Activated T-helper 1 cell treated with anti-CD3 and anti-CD28 coated beads, Interleukin-12 subunit alpha, Interleukin-12 subunit beta, Interleukin-2, Interleukin-4 antibody, amounts not matched to agents 30 ng/mL and 10 ng/mL and 1 ng/mL, durations not matched to agents 14 hours and 24 hours and 36 hours (primary cell): Measurements from ENCODE around the gene VASH1. TPM values are rescaled to one million over a fixed set of nuclear protein-coding genes. Genes with fewer than 3 reads are reported as not detected.
A peak's percentile ranks its signal among the peaks of the same experiment; 100 is the strongest.

Experiments used
- DNase-seq: peaks from one replicate; pipeline ENCODE4 v3.0.0; 2021; ENCODE audit warnings: low spot score
- H3K27ac Mint-ChIP-seq: one replicate; pipeline ENCODE4 v1.8.0; 2021; ENCODE audit warnings: mild to moderate bottlenecking, mixed read lengths
- H3K27me3 Mint-ChIP-seq: one replicate; pipeline ENCODE4 v1.8.0; 2022; ENCODE audit warnings: mild to moderate bottlenecking, moderate library complexity, mixed read lengths; ENCODE audit not compliant: insufficient read depth
- H3K36me3 Mint-ChIP-seq: one replicate; pipeline ENCODE4 v1.8.0; 2021; ENCODE audit warnings: low read depth, mixed read lengths
- H3K4me1 Mint-ChIP-seq: one replicate; pipeline ENCODE4 v1.8.0; 2021; ENCODE audit warnings: low read depth, mixed read lengths
- H3K4me3 Mint-ChIP-seq: one replicate; pipeline ENCODE4 v1.8.0; 2021; ENCODE audit warnings: mild to moderate bottlenecking, moderate library complexity, mixed read lengths
- H3K9me3 Mint-ChIP-seq: one replicate; pipeline ENCODE4 v1.8.0; 2021; ENCODE audit warnings: mixed read lengths
- intact Hi-C: fragments of 100-400 bp; cut with micrococcal nuclease; formaldehyde crosslinking; loops from one replicate; pipeline ENCODE4 v1.15.1; 2024
- total RNA-seq: library from RNA; stranded (reverse); gene quantifications from 2 replicates; pipeline ENCODE4 v1.2.3, GENCODE V29; 2022

Gene VASH1
- total RNA-seq, 1 donor from 2014 or later = 6.1 TPM

- H3K36me3 Mint-ChIP-seq = peaks cover 18% of the 10 kb centered on the region
- intact Hi-C loops = no loop called here
- no peak for DNase-seq
- no peaks in the 10 kb centered on the region for H3K4me1 Mint-ChIP-seq
- H3K27me3 Mint-ChIP-seq = peaks cover 1% of the 10 kb centered on the region
- no peak overlapping the region for H3K27ac Mint-ChIP-seq
- no peak overlapping the region for H3K4me3 Mint-ChIP-seq
- H3K9me3 Mint-ChIP-seq = no peaks in the 10 kb centered on the region
Measured at GRCh38 chr14:76792422-76792821, 31.2 kb downstream of the VASH1 start.

DNA sequence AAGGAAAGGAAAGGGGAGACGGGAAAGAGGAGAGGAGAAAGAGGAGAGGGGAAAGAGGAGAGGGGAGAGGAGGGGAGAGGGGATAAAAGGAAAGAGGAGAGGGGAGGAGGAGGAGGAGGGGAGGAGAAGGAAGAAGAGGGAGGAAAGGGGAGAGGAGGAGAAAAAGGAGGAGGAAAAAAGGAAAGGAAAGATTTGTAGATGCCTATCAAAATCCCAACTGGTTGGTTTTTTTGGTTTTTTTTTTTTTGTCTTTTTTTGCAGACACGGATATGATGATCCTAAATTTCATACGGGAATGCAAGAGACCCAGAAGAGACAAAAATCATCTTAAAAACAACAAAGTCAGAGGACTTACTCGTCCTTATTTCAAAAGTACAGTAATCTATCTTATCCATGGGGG lies 32.1 kb downstream of the VASH1 start:
- H3K9me3 Mint-ChIP-seq = no peaks in the 10 kb centered on the region
- DNase-seq = no peak
- H3K27me3 Mint-ChIP-seq = peaks cover 1% of the 10 kb centered on the region
- peaks cover 18% of the 10 kb centered on the region for H3K36me3 Mint-ChIP-seq
- H3K27ac Mint-ChIP-seq = no peak overlapping the region
- H3K4me1 Mint-ChIP-seq = no peaks in the 10 kb centered on the region
- H3K4me3 Mint-ChIP-seq = no peak overlapping the region
- intact Hi-C loops = no loop called here

GRCh38 chr14:76793956-76794355 lies 32.7 kb downstream of the VASH1 start:
- no peak for DNase-seq
- Mint-ChIP-seq H3K4me1 (no peaks in the 10 kb centered on the region), H3K27ac (no peak overlapping the region), H3K4me3 (no peak overlapping the region), H3K36me3 (peaks cover 17% of the 10 kb centered on the region), H3K27me3 (peaks cover 1% of the 10 kb centered on the region), H3K9me3 (no peaks in the 10 kb centered on the region)
- intact Hi-C loops = no loop called here

GRCh38 chr14:76806446-76806845 lies 45.2 kb downstream of the VASH1 start:
- H3K27ac Mint-ChIP-seq = no peak overlapping the region
- no peaks in the 10 kb centered on the region for H3K9me3 Mint-ChIP-seq
- DNase-seq = no peak
- peaks cover 39% of the 10 kb centered on the region for H3K36me3 Mint-ChIP-seq
- H3K4me1 Mint-ChIP-seq = peaks cover 26% of the 10 kb centered on the region
- intact Hi-C loops = no loop called here
- no peaks in the 10 kb centered on the region for H3K27me3 Mint-ChIP-seq
- no peak overlapping the region for H3K4me3 Mint-ChIP-seq

GRCh38 chr14:76808011-76808410 lies 46.7 kb downstream of the VASH1 start:
- H3K9me3 Mint-ChIP-seq = no peaks in the 10 kb centered on the region
- H3K27ac Mint-ChIP-seq = no peak overlapping the region
- peaks cover 28% of the 10 kb centered on the region for H3K36me3 Mint-ChIP-seq
- no peak overlapping the region for H3K4me3 Mint-ChIP-seq
- intact Hi-C loops = no loop called here
- H3K4me1 Mint-ChIP-seq = peaks cover 28% of the 10 kb centered on the region
- no peak for DNase-seq
- H3K27me3 Mint-ChIP-seq = no peaks in the 10 kb centered on the region

GRCh38 chr14:76808990-76809389 lies 47.7 kb downstream of the VASH1 start:
- intact Hi-C loops = no loop called here
- Mint-ChIP-seq H3K27ac (no peak overlapping the region), H3K27me3 (no peaks in the 10 kb centered on the region), H3K36me3 (peaks cover 19% of the 10 kb centered on the region), H3K4me1 (peaks cover 23% of the 10 kb centered on the region), H3K4me3 (no peak overlapping the region), H3K9me3 (no peaks in the 10 kb centered on the region)
- DNase-seq = no peak

- Mint-ChIP-seq H3K4me1 (peaks cover 23% of the 10 kb centered on the region), H3K36me3 (peaks cover 14% of the 10 kb centered on the region), H3K4me3 (peak overlapping the region; percentile 96), H3K27ac (no peak overlapping the region), H3K27me3 (peaks cover 2% of the 10 kb centered on the region), H3K9me3 (no peaks in the 10 kb centered on the region)
- intact Hi-C loops = loop anchor here (5.0 kb wide), 5 partner anchors 147 to 823 kb away; partner anchors contain the start of genes GPATCH2L, IFT43, SAMD15 and TMED8
- DNase-seq = no peak
Measured at GRCh38 chr14:76810525-76810924, 49.3 kb downstream of the VASH1 start.

- peak; percentile 4 for DNase-seq
- intact Hi-C loops = loop anchor here (1.0 to 5.0 kb wide), 6 partner anchors 101 to 824 kb away; partner anchors contain the start of genes GPATCH2L, IFT43, SAMD15 and TMED8
- Mint-ChIP-seq H3K4me1 (peaks cover 23% of the 10 kb centered on the region), H3K27me3 (peaks cover 2% of the 10 kb centered on the region), H3K27ac (peak overlapping the region; percentile 46), H3K9me3 (no peaks in the 10 kb centered on the region), H3K36me3 (peaks cover 11% of the 10 kb centered on the region), H3K4me3 (peak overlapping the region; percentile 96)
Measured at GRCh38 chr14:76810953-76811400, 49.7 kb downstream of the VASH1 start.

DNA sequence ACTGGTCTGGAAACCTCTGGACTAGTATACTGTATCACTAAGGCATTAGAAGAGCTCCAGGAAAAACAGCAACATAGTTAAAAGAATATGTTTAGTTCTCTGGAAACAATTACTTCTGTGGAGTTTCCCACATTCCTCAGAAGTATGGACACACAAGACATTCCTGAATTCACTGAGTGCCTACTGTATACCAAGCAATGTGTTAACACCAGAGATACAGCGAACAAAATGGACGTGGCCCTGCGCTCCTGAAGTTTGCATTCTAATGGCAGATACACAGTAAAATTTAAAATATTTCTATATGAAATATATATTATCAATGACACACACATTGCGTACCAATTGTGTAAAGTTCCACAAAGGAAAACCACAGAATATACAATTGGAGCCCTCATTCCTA lies 50.3 kb downstream of the VASH1 start:
- H3K9me3 Mint-ChIP-seq = no peaks in the 10 kb centered on the region
- DNase-seq = no peak
- peak overlapping the region; percentile 96 for H3K4me3 Mint-ChIP-seq
- peaks cover 11% of the 10 kb centered on the region for H3K36me3 Mint-ChIP-seq
- peak overlapping the region; percentile 95 for H3K27ac Mint-ChIP-seq
- peaks cover 2% of the 10 kb centered on the region for H3K27me3 Mint-ChIP-seq
- intact Hi-C loops = loop anchor here (1.0 to 5.0 kb wide), 6 partner anchors 101 to 824 kb away; partner anchors contain the start of genes GPATCH2L, IFT43, SAMD15 and TMED8
- H3K4me1 Mint-ChIP-seq = peaks cover 23% of the 10 kb centered on the region

DNA sequence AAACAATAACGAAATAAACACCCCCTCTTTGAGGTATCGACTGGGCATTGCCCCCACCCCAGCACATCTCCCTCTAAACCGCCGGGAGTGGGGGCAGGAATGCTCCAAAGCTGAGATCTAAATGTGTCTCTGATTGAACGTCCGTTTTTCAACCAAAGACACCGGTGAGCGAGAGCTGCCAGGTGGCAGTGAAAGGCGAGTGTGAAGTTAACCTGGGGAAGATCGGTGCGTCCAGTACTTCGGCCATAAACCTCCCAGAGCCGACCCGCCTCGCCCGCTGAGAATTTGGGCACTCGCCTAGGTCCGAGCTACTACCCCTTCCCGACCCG lies 50.8 kb downstream of the VASH1 start:
- intact Hi-C loops = loop anchor here (1.0 to 5.0 kb wide), 11 partner anchors 29 to 825 kb away; partner anchors contain the start of genes CIPC, GPATCH2L, IFT43 and POMT2
- H3K27me3 Mint-ChIP-seq = peaks cover 2% of the 10 kb centered on the region
- peak overlapping the region; percentile 96 for H3K4me3 Mint-ChIP-seq
- no peaks in the 10 kb centered on the region for H3K9me3 Mint-ChIP-seq
- peak overlapping the region; percentile 95 for H3K27ac Mint-ChIP-seq
- H3K36me3 Mint-ChIP-seq = peaks cover 11% of the 10 kb centered on the region
- H3K4me1 Mint-ChIP-seq = peaks cover 23% of the 10 kb centered on the region
- no peak for DNase-seq

GRCh38 chr14:76812422-76813383 lies 51.4 kb downstream of the VASH1 start, which contains the start of gene ANGEL1:
ANGEL1 (minus strand) TSS chr14:76812882; CDS start chr14:76812827, 55 bp downstream.
- peak within 1 kb of the TSS; percentile 96 for H3K4me3 Mint-ChIP-seq
- H3K9me3 Mint-ChIP-seq = no peaks in the 10 kb centered on the region
- H3K4me1 Mint-ChIP-seq = peaks cover 23% of the 10 kb centered on the region
- peaks cover 10% of the 10 kb centered on the region for H3K36me3 Mint-ChIP-seq
- DNase-seq = peak; percentile 96
- peaks cover 2% of the 10 kb centered on the region for H3K27me3 Mint-ChIP-seq
- H3K27ac Mint-ChIP-seq = peak within 1 kb of the TSS; percentile 95
- intact Hi-C loops = loop anchor here (1.0 to 5.0 kb wide), 11 partner anchors 30 to 825 kb away; partner anchors contain the start of genes CIPC, GPATCH2L, IFT43 and POMT2

DNA sequence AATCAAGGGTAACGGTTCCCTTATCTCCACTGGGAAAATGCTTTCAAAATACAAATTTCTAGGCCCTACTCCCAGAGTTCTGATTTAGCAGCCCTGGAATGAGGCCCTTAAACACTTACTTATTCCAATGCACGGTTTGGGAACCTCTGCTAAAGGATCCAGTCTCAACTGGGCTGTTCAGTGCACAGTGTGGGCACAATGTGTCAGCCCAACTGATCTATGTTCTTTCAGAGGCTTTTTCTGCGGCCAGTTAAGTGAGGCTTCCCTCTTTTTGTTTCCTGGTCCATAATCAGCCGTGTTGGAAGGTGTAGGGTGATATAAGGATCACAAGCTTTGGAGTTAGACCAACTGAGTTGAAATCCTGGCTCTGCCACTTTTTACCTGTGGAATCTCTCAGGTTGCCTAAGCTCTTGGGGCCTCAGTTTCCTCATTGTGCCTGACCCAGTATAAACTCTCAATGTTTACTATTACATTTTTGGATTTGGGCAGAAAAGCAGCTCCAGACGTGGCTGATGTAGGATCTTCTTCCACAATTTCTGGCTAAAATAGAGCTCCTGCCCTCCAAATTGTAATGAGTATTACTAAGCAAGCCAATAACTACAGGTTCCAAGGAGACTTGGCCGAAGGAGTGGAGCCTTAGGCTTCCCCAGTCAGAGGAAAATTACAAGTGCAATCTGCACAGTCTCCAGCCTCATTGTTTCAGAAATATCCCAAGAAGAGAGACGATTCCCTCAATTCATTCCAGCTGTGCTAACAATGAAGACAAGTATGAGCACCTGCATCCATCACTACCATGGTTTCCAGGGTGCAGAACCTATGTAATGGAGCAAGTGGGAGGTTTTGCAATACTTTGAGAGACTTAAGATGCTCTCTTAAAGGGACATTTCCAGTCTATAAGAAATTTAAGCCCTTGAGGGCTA lies 53.7 kb downstream of the VASH1 start:
- intact Hi-C loops = loop anchor here (5.0 kb wide), 5 partner anchors 142 to 828 kb away; partner anchors contain the start of genes GPATCH2L, IFT43, SAMD15 and TMED8
- Mint-ChIP-seq H3K27me3 (peaks cover 4% of the 10 kb centered on the region), H3K27ac (no peak overlapping the region), H3K4me1 (peaks cover 19% of the 10 kb centered on the region), H3K4me3 (no peak overlapping the region), H3K9me3 (no peaks in the 10 kb centered on the region), H3K36me3 (no peaks in the 10 kb centered on the region)
- DNase-seq = no peak
